HEK293 (cell line): Measurements from ENCODE around the gene OLFM1.

ENCODE experiments used
- ATF2 ChIP-seq: fragments of 450-650 bp; formaldehyde crosslinking; IDR thresholded peaks from 2 replicates; pipeline ENCODE4 v1.5.1; 2016; ENCODE audit warnings: missing biosample characterization, missing genetic modification characterization, low read depth
- CTCF ChIP-seq: fragments of 450-650 bp; formaldehyde crosslinking; IDR thresholded peaks from 2 replicates; pipeline ENCODE4 v1.5.1; 2016; ENCODE audit warnings: missing biosample characterization, missing genetic modification characterization
- GLI4 ChIP-seq: fragments of 450-650 bp; formaldehyde crosslinking; IDR thresholded peaks from 2 replicates; pipeline ENCODE4 v1.5.1; 2016; ENCODE audit warnings: missing biosample characterization, missing genetic modification characterization
- KLF7 ChIP-seq: fragments of 450-650 bp; formaldehyde crosslinking; IDR thresholded peaks from 2 replicates; pipeline ENCODE4 v1.5.1; 2016; ENCODE audit warnings: missing biosample characterization, missing genetic modification characterization, borderline replicate concordance
- REST ChIP-seq: fragments of 450-650 bp; formaldehyde crosslinking; IDR thresholded peaks from 2 replicates; pipeline ENCODE4 v1.5.1; 2016; ENCODE audit warnings: missing biosample characterization, missing genetic modification characterization
- ZFP3 ChIP-seq: fragments of 450-650 bp; formaldehyde crosslinking; IDR thresholded peaks from 2 replicates; pipeline ENCODE4 v1.5.1; 2016; ENCODE audit warnings: low read depth, missing biosample characterization, missing genetic modification characterization
- ZNF121 ChIP-seq: fragments of 450-650 bp; formaldehyde crosslinking; IDR thresholded peaks from 2 replicates; pipeline ENCODE4 v1.5.1; 2016; ENCODE audit warnings: missing biosample characterization, missing genetic modification characterization
- ZNF24 ChIP-seq: fragments of 450-650 bp; formaldehyde crosslinking; IDR thresholded peaks from 2 replicates; pipeline ENCODE4 v1.5.1; 2016; ENCODE audit warnings: missing biosample characterization, missing genetic modification characterization
- ZNF248 ChIP-seq: fragments of 450-650 bp; formaldehyde crosslinking; IDR thresholded peaks from 2 replicates; pipeline ENCODE4 v1.5.1; 2017; ENCODE audit warnings: missing biosample characterization, missing genetic modification characterization
- ZNF362 ChIP-seq: fragments of 450-650 bp; formaldehyde crosslinking; IDR thresholded peaks from 2 replicates; pipeline ENCODE4 v1.5.1; 2016; ENCODE audit warnings: missing biosample characterization, missing genetic modification characterization
- ZNF530 ChIP-seq: fragments of 450-650 bp; formaldehyde crosslinking; IDR thresholded peaks from 2 replicates; pipeline ENCODE4 v1.5.1; 2016; ENCODE audit warnings: low read depth, missing biosample characterization, missing genetic modification characterization
- ZNF558 ChIP-seq: fragments of 450-650 bp; formaldehyde crosslinking; IDR thresholded peaks from 2 replicates; pipeline ENCODE4 v1.5.1; 2016; ENCODE audit warnings: missing biosample characterization, missing genetic modification characterization
- ZNF776 ChIP-seq: fragments of 450-650 bp; formaldehyde crosslinking; IDR thresholded peaks from 2 replicates; pipeline ENCODE4 v1.5.0; 2017; ENCODE audit warnings: missing biosample characterization, missing genetic modification characterization, borderline replicate concordance

GRCh38 chr9:135116881-135117280, 29.4 kb downstream of the OLFM1 start:
- TF ChIP-seq ZFP3 (no peak), ATF2 (no peak), CTCF (no peak), ZNF248 (tag by site-specific recombination) (no peak), REST (no peak), ZNF362 (tag by site-specific recombination) (no peak), ZNF530 (no peak), ZNF776 (tag by site-specific recombination) (no peak), ZNF24 (tag by site-specific recombination) (no peak), ZNF121 (no peak), ZNF558 (tag by site-specific recombination) (no peak), GLI4 (tag by site-specific recombination) (no peak), KLF7 (tag by site-specific recombination) (no peak)
